ENCODE data around the gene HAUS7.

DNA sequence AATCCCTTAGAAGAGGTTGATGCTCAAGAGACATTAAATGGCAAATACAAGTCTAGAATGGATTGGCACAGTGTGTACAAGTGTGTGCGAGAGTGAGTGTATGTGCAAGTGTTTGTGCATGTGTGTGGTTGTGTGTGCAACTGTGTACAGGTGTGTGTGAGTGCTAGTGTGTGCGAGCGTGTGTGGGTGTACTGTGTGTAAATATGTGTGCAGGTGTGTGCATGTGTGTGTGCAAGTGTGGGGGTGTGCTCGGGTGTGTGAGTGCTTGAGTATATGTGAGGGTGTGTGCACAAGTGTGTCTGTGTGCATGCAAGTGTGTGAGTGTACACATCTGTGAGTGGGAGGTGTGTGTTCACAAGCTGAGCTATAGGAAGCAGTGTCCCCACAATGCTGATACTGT lies 30.4 kb downstream of the HAUS7 start:
- TF ChIP-seq POLR2A (IDR thresholded peaks at IDR 0.05): no peak
- TF ChIP-seq, protein P1, sequence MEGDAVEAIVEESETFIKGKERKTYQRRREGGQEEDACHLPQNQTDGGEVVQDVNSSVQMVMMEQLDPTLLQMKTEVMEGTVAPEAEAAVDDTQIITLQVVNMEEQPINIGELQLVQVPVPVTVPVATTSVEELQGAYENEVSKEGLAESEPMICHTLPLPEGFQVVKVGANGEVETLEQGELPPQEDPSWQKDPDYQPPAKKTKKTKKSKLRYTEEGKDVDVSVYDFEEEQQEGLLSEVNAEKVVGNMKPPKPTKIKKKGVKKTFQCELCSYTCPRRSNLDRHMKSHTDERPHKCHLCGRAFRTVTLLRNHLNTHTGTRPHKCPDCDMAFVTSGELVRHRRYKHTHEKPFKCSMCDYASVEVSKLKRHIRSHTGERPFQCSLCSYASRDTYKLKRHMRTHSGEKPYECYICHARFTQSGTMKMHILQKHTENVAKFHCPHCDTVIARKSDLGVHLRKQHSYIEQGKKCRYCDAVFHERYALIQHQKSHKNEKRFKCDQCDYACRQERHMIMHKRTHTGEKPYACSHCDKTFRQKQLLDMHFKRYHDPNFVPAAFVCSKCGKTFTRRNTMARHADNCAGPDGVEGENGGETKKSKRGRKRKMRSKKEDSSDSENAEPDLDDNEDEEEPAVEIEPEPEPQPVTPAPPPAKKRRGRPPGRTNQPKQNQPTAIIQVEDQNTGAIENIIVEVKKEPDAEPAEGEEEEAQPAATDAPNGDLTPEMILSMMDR (IDR thresholded peaks at IDR 0.05): no peak

Measured in uterus (tissue), 2 donors.